Vagina (tissue), 2 donors: ENCODE measurements around the gene UNC119. TPM values are rescaled to one million over a fixed set of nuclear protein-coding genes. Genes with fewer than 3 reads are reported as not detected.
"Not testable (repeated sequence)": the region's sequence is repeated elsewhere in the genome, so short reads cannot be mapped to it uniquely, and the experiment has no call there.

ENCODE experiments used
- DNase-seq, 2 donors: peaks; one replicate each; pipeline ENCODE4 v3.0.0-alpha.2; 2017; ENCODE audit errors: extremely low spot score in 2 of 2
- H3K27ac ChIP-seq: fragments of 200-600 bp; sonication (generic); one replicate; pipeline ENCODE4 v1.5.1; 2019
- H3K27me3 ChIP-seq: fragments of 200-600 bp; sonication (generic); one replicate; pipeline ENCODE4 v1.5.1; 2019
- H3K36me3 ChIP-seq, 2 donors: fragments of 200-600 bp; sonication (generic); one replicate each; pipeline ENCODE4 v1.5.1; 2017 to 2019
- H3K4me1 ChIP-seq: fragments of 200-600 bp; sonication (generic); one replicate; pipeline ENCODE4 v1.5.1; 2019
- H3K4me3 ChIP-seq, 2 donors: fragments of 200-600 bp; sonication (generic); 1 replicate in 1 of 2; 2 replicates in 1 of 2; pipeline ENCODE4 v1.5.1; 2016 to 2019
- H3K9me3 ChIP-seq: fragments of 200-600 bp; sonication (generic); one replicate; pipeline ENCODE4 v1.5.1; 2019
- CTCF ChIP-seq, 3 experiments: fragments of 450-650 bp in 2 of 3; fragments of 200-600 bp in 1 of 3; sonication (generic) in 1 of 3; IDR thresholded peaks; one replicate each; pipeline ENCODE4 v1.5.1; 2017 to 2019; ENCODE audit warnings: antibody characterized with exemption in 3 of 3, mild to moderate bottlenecking in 2 of 3, moderate library complexity in 2 of 3
- POLR2A ChIP-seq, 2 donors: fragments of 450-650 bp; IDR thresholded peaks; one replicate each; pipeline ENCODE4 v1.6.1; 2017; ENCODE audit warnings: antibody characterized with exemption in 2 of 2, mild to moderate bottlenecking in 2 of 2, moderate library complexity in 2 of 2
- POLR2AphosphoS5 ChIP-seq, 2 donors: sonication (generic); formaldehyde crosslinking; IDR thresholded peaks; one replicate each; pipeline ENCODE4 v1.9.0; 2017; ENCODE audit warnings: antibody characterized with exemption in 2 of 2, mild to moderate bottlenecking in 2 of 2, low read depth in 1 of 2; ENCODE audit not compliant: insufficient read depth in 1 of 2
- intact Hi-C: fragments of 100-400 bp; cut with DNase I; formaldehyde crosslinking; loops from one replicate; pipeline ENCODE4 v1.15.1; 2023
- total RNA-seq: library from RNA; depleted of rRNA; stranded (reverse); fragments of >200 nt; gene quantifications from one replicate; pipeline ENCODE4 v1.2.3, GENCODE V29; 2016

Gene UNC119
- total RNA-seq, 1 donor from 2014 or later: 38.1 TPM

GRCh38 chr17:28524476-28525424, 27.7 kb downstream of the UNC119 start:
- intact Hi-C loops: no loop called here
- no peak for TF ChIP-seq CTCF (IDR thresholded peaks at IDR 0.05)
- TF ChIP-seq POLR2AphosphoS5 (IDR thresholded peaks at IDR 0.05; ENCODE audit: insufficient read depth in 1 of 2, low read depth in 1 of 2): peak in 1 of 2 donors; percentile 38
- no peak for TF ChIP-seq POLR2A (IDR thresholded peaks at IDR 0.05)
- H3K4me1 ChIP-seq: peaks cover 43% of the 10 kb centered on the region
- H3K9me3 ChIP-seq: no peaks in the 10 kb centered on the region
- H3K36me3 ChIP-seq: no peaks in the 10 kb centered on the region
- no peak overlapping the region for H3K4me3 ChIP-seq
- DNase-seq: no peak
- peak overlapping the region; percentile 67 for H3K27ac ChIP-seq
- H3K27me3 ChIP-seq: no peaks in the 10 kb centered on the region

GRCh38 chr17:28523876-28524275, 28.5 kb downstream of the UNC119 start:
- no peaks in the 10 kb centered on the region for H3K27me3 ChIP-seq
- DNase-seq: no peak
- H3K4me3 ChIP-seq: no peak overlapping the region
- intact Hi-C loops: no loop called here
- no peaks in the 10 kb centered on the region for H3K36me3 ChIP-seq
- no peak for TF ChIP-seq POLR2AphosphoS5 (IDR thresholded peaks at IDR 0.05; ENCODE audit: insufficient read depth in 1 of 2, low read depth in 1 of 2)
- TF ChIP-seq POLR2A (IDR thresholded peaks at IDR 0.05): no peak
- no peak for TF ChIP-seq CTCF (IDR thresholded peaks at IDR 0.05)
- no peak overlapping the region for H3K27ac ChIP-seq
- peaks cover 41% of the 10 kb centered on the region for H3K4me1 ChIP-seq
- H3K9me3 ChIP-seq: no peaks in the 10 kb centered on the region

GRCh38 chr17:28523186-28523585, 29.2 kb downstream of the UNC119 start:
- TF ChIP-seq POLR2AphosphoS5 (IDR thresholded peaks at IDR 0.05; ENCODE audit: insufficient read depth in 1 of 2, low read depth in 1 of 2) (no peak), CTCF (IDR thresholded peaks at IDR 0.05) (no peak), POLR2A (IDR thresholded peaks at IDR 0.05) (no peak)
- no peaks in the 10 kb centered on the region for H3K9me3 ChIP-seq
- no peak overlapping the region for H3K4me3 ChIP-seq
- no peak overlapping the region for H3K27ac ChIP-seq
- no peaks in the 10 kb centered on the region for H3K36me3 ChIP-seq
- intact Hi-C loops: no loop called here
- DNase-seq: no peak
- H3K27me3 ChIP-seq: no peaks in the 10 kb centered on the region
- H3K4me1 ChIP-seq: peaks cover 34% of the 10 kb centered on the region

GRCh38 chr17:28522281-28522680, 30.1 kb downstream of the UNC119 start:
- peaks cover 28% of the 10 kb centered on the region for H3K4me1 ChIP-seq
- H3K4me3 ChIP-seq, H3K27me3 ChIP-seq, H3K27ac ChIP-seq, DNase-seq, H3K9me3 ChIP-seq, H3K36me3 ChIP-seq, intact Hi-C loops: not testable (repeated sequence)

GRCh38 chr17:28521311-28522085, 30.9 kb downstream of the UNC119 start:
- no peak for DNase-seq
- intact Hi-C loops: no loop called here
- Histone ChIP-seq H3K36me3 (no peaks in the 10 kb centered on the region), H3K4me1 (peaks cover 20% of the 10 kb centered on the region), H3K4me3 (no peak overlapping the region), H3K27me3 (no peaks in the 10 kb centered on the region), H3K27ac (no peak overlapping the region), H3K9me3 (no peaks in the 10 kb centered on the region)
- TF ChIP-seq CTCF (IDR thresholded peaks at IDR 0.05) (no peak), POLR2A (IDR thresholded peaks at IDR 0.05) (no peak), POLR2AphosphoS5 (IDR thresholded peaks at IDR 0.05; ENCODE audit: insufficient read depth in 1 of 2, low read depth in 1 of 2) (no peak)
